ENCODE measurements around the gene NFIL3. TPM values are rescaled to one million over a fixed set of nuclear protein-coding genes. Genes with fewer than 3 reads are reported as not detected.

The NFIL3 gene
- total and polyA plus RNA-seq, 2 of the 8 experiments (the other 6 are each of a cell fraction or from before 2014, with no cell fraction given) = 3.4 to 13.5 TPM

DNA sequence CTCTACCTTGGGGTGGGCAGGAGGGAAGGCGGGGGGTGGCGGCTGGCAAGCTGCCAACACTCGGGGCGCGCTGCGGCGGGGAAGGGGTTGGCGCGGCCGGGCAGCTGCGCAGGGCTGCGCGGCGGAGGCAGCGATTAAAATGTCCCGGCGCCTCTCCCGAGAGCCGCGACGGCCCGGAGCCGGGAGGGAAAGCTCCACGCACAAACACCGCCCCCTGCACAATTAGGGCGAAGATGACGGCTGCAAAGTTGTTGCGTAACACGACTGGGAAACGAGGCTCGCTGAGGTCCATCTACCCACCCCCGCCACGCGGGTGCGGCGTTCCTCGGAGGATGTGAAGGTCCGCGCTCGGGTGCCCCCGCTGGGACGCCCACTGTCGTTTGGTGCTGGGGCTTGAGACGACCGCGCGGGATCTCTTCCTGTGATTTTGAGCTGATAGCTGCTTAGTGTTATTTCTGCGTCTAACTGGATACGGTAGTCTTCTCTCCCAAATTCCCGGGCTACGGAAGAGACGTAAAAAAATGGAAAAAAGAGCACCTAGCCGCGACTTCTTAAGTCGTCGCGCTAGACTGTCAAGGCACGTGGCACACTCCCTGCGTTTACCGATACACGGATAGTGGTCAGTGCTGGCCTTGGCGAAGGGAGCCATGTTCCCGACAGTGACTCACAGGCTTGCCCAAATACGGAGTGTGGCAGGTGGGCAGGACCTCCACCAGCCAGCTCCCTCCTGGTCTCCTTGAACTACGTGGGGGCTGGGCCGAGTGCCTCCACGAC lies 958 bp upstream of the NFIL3 start:
- WGBS, 2 experiments (ENCODE audit: extremely low coverage in 1 of 2, insufficient coverage in 1 of 2, insufficient read length in 1 of 2, insufficient replicate concordance in 2 of 2, low coverage in 1 of 2, low lambda C conversion rate in 2 of 2, missing lambda C conversion rate in 1 of 2) = 4% methylated on average over 59 of the region's 67 CpGs; no CpG with 5 or more reads in 1 of the 2 experiments
- Histone ChIP-seq H3K56ac (replicated peaks; ENCODE audit: insufficient read length, low read depth, low read length) (no peak overlapping the region), H2BK20ac (ENCODE audit: low read length) (no peak overlapping the region), H3K27me3 (replicated peaks in 1 of 4; ENCODE audit: control insufficient read depth in 3 of 4, extremely low read depth in 1 of 4, insufficient read depth in 3 of 4, low read length in 3 of 4) (peaks cover 2 to 45% (median 30%) of the 10 kb centered on the region in 4 experiments), H2BK5ac (ENCODE audit: low read depth, low read length) (no peak overlapping the region), H3K14ac (ENCODE audit: insufficient read length) (no peak overlapping the region), H2BK120ac (replicated peaks; ENCODE audit: low read depth, low read length) (no peak overlapping the region), H4K20me1 (replicated peaks in 1 of 2; ENCODE audit: control insufficient read depth in 1 of 2, insufficient read depth in 2 of 2, low read length in 2 of 2) (peaks cover 14 to 16% of the 10 kb centered on the region in 2 experiments), H2BK15ac (ENCODE audit: low read length) (no peak overlapping the region), H3K4me2 (ENCODE audit: insufficient read depth in 1 of 2, low read depth in 2 of 2, low read length in 2 of 2) (peak overlapping the region; percentile 69 to 97), H3K9ac (replicated peaks in 1 of 4; ENCODE audit: extremely low read depth in 1 of 4, low read depth in 3 of 4, low read length in 3 of 4) (peak overlapping the region in 2 of 4 experiments; percentile 32 to 34; a peak in 2 of 7 replicates), H3K23ac (ENCODE audit: insufficient read length) (no peak overlapping the region), H4K5ac (ENCODE audit: insufficient read length, low read depth, low read length) (no peak overlapping the region), H3K18ac (ENCODE audit: extremely low read depth, low read length) (peak overlapping the region; percentile 25; the same call in 1 of the 2 replicates), H3K4me3 (ENCODE audit: extremely low read depth in 1 of 4, insufficient read depth in 2 of 4, low read depth in 3 of 4, low read length in 4 of 4) (peak overlapping the region; percentile 58 to 76 (median 74)), H3K4ac (replicated peaks; ENCODE audit: insufficient read length, low read depth, low read length) (no peak overlapping the region), H2AFZ (ENCODE audit: low read length) (0 out of 2 replicates have a peak overlapping the region, but pooled peaks have one; percentile 26), H3K79me2 (ENCODE audit: control insufficient read depth in 1 of 2, insufficient read depth in 2 of 2, low read length in 2 of 2) (peaks cover 0 to 25% of the 10 kb centered on the region in 2 experiments; a peak in 3 of 4 replicates), H3K79me1 (ENCODE audit: low read depth, low read length) (peaks cover 5% of the 10 kb centered on the region; the same call in 1 of the 2 replicates), H2AK5ac (ENCODE audit: low read depth, low read length) (no peak overlapping the region), H4K8ac (ENCODE audit: extremely low read depth, insufficient read depth, low read length) (no peak overlapping the region), H4K91ac (replicated peaks; ENCODE audit: insufficient read length, low read length) (peak overlapping the region; percentile 6), H3K27ac (ENCODE audit: low read depth, low read length) (no peak overlapping the region), H3K36me3 (ENCODE audit: control insufficient read depth in 2 of 4, insufficient read depth in 4 of 4, low read length in 3 of 4) (no peaks in the 10 kb centered on the region), H3K9me3 (ENCODE audit: insufficient read depth in 2 of 2, low read depth in 1 of 2, low read length in 1 of 2) (no peaks in the 10 kb centered on the region), H2BK12ac (ENCODE audit: low read depth, low read length) (no peak overlapping the region; the same call in 1 of the 2 replicates), H3K4me1 (replicated peaks in 1 of 4; ENCODE audit: control insufficient read depth in 3 of 4, insufficient read depth in 4 of 4, low read length in 3 of 4) (peaks cover 2 to 9% (median 4%) of the 10 kb centered on the region in 4 experiments; a peak in 4 of 7 replicates), H3K23me2 (ENCODE audit: low read depth, low read length) (peaks cover 13% of the 10 kb centered on the region)
- FAIRE-seq (no peak), DNase-seq (ENCODE audit: low read depth in 1 of 2, low spot score in 2 of 2) (peak in 1 of 2 experiments; percentile 67)
- CTCF ChIA-PET (ENCODE audit: partially characterized antibody) = interaction anchor here (1.0 to 4.2 kb wide), 8 partner anchors 9 to 511 kb away, joined by 3 to 45 read pairs (median 5); no protein-coding TSS in a partner anchor
- POLR2A ChIA-PET (ENCODE audit: partially characterized antibody) = interaction anchor here (1.3 to 1.7 kb wide), 5 partner anchors 12 to 390 kb away, joined by 3 to 6 read pairs (median 3); no protein-coding TSS in a partner anchor
- TF ChIP-seq CBX5 (IDR thresholded peaks at IDR 0.05; ENCODE audit: low read depth, low read length) = no peak
- 0 out of 2 replicates have a peak, but pooled peaks have one; percentile 41 for TF ChIP-seq YY1 (IDR thresholded peaks at IDR 0.05; ENCODE audit: low read depth, low read length)
- TF ChIP-seq, protein P1, sequence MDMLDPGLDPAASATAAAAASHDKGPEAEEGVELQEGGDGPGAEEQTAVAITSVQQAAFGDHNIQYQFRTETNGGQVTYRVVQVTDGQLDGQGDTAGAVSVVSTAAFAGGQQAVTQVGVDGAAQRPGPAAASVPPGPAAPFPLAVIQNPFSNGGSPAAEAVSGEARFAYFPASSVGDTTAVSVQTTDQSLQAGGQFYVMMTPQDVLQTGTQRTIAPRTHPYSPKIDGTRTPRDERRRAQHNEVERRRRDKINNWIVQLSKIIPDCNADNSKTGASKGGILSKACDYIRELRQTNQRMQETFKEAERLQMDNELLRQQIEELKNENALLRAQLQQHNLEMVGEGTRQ (IDR thresholded peaks at IDR 0.05; ENCODE audit: low read length) = no peak
- TF ChIP-seq RFX5 (IDR thresholded peaks at IDR 0.05; ENCODE audit: borderline replicate concordance, low read depth, low read length) = no peak
- peak; percentile 96 for TF ChIP-seq KDM4A (IDR thresholded peaks at IDR 0.05; ENCODE audit: low read depth, low read length, severe bottlenecking)
- peak; percentile 95 for TF ChIP-seq CEBPB (IDR thresholded peaks at IDR 0.05; ENCODE audit: low read depth, low read length)
- TF ChIP-seq, protein P2, sequence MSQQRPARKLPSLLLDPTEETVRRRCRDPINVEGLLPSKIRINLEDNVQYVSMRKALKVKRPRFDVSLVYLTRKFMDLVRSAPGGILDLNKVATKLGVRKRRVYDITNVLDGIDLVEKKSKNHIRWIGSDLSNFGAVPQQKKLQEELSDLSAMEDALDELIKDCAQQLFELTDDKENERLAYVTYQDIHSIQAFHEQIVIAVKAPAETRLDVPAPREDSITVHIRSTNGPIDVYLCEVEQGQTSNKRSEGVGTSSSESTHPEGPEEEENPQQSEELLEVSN (IDR thresholded peaks at IDR 0.05) = peak; percentile 92
- TF ChIP-seq SUZ12 (IDR thresholded peaks at IDR 0.05; ENCODE audit: low read length) = peak; percentile 59
- peak; percentile 69 for TF ChIP-seq EZH2 (IDR thresholded peaks at IDR 0.05; ENCODE audit: low read depth, low read length, severe bottlenecking)

Measured in H1 (cell line).